GM19328 (cell line): ENCODE measurements around the gene SH3BP4.
"Not testable (repeated sequence)": the region's sequence is repeated elsewhere in the genome, so short reads cannot be mapped to it uniquely, and the experiment has no call there.

Experiments
- ATAC-seq: cut with Tn5 transposase; IDR thresholded peaks from one replicate; pipeline ENCODE4 v1.9.1; 2021; ENCODE audit warnings: mild to moderate bottlenecking, moderate library complexity; ENCODE audit not compliant: unreplicated experiment

Gene SH3BP4

GRCh38 chr2:235009081-235009480 lies 57.3 kb downstream of the SH3BP4 start:
- no peak for ATAC-seq

- ATAC-seq, result no peak
These were observed 58.4 kb downstream of the SH3BP4 start for GRCh38 chr2:235010117-235010714.

- no peak for ATAC-seq
These were observed 59.8 kb downstream of the SH3BP4 start for GRCh38 chr2:235011607-235011928.

- ATAC-seq, result no peak
These were observed 60.3 kb downstream of the SH3BP4 start for GRCh38 chr2:235011929-235012631.

GRCh38 chr2:235017441-235017840 lies 65.6 kb downstream of the SH3BP4 start:
- ATAC-seq, result no peak

GRCh38 chr2:235018838-235019237 lies 67.0 kb downstream of the SH3BP4 start:
- ATAC-seq, result no peak

- not testable (repeated sequence) for ATAC-seq
These were observed 68.3 kb downstream of the SH3BP4 start for GRCh38 chr2:235020141-235020540.

GRCh38 chr2:235021752-235022151 lies 69.9 kb downstream of the SH3BP4 start:
- no peak for ATAC-seq

GRCh38 chr2:235024191-235024860 lies 72.5 kb downstream of the SH3BP4 start:
- ATAC-seq, result no peak

GRCh38 chr2:235024931-235025773 lies 73.3 kb downstream of the SH3BP4 start:
- no peak for ATAC-seq

GRCh38 chr2:235025800-235026536 lies 74.2 kb downstream of the SH3BP4 start:
- ATAC-seq, result no peak

GRCh38 chr2:235026649-235027557 lies 75.1 kb downstream of the SH3BP4 start:
- no peak for ATAC-seq

GRCh38 chr2:235027558-235028214 lies 75.9 kb downstream of the SH3BP4 start:
- ATAC-seq, result no peak

- no peak for ATAC-seq
These were observed 76.8 kb downstream of the SH3BP4 start for GRCh38 chr2:235028646-235029045.

GRCh38 chr2:235029054-235029453 lies 77.2 kb downstream of the SH3BP4 start:
- ATAC-seq, result no peak

GRCh38 chr2:235030126-235030525 lies 78.3 kb downstream of the SH3BP4 start:
- ATAC-seq, result no peak

- no peak for ATAC-seq
These were observed 79.1 kb downstream of the SH3BP4 start for GRCh38 chr2:235030936-235031335.

GRCh38 chr2:235031686-235032373 lies 80.0 kb downstream of the SH3BP4 start:
- no peak for ATAC-seq

- ATAC-seq, result no peak
These were observed 80.6 kb downstream of the SH3BP4 start for GRCh38 chr2:235032466-235032865.
